NCI-H128 (cell line): ENCODE data around the gene NKD1.

Source experiments
- DNase-seq: peaks from one replicate; lab custom pipeline; 2025; ENCODE audit not compliant: unreplicated experiment; lab: John Stamatoyannopoulos, UW

The NKD1 gene

GRCh38 chr16:50610331-50611262, 62.4 kb downstream of the NKD1 start:
- DNase-seq: no peak

- no peak for DNase-seq
Observed at GRCh38 chr16:50611332-50611934, 63.2 kb downstream of the NKD1 start.

GRCh38 chr16:50611995-50612848, 64.0 kb downstream of the NKD1 start:
- DNase-seq: no peak

- no peak for DNase-seq
Observed at GRCh38 chr16:50612849-50613198, 64.6 kb downstream of the NKD1 start.

- DNase-seq: no peak
Observed at GRCh38 chr16:50613281-50613963, 65.2 kb downstream of the NKD1 start.

DNA sequence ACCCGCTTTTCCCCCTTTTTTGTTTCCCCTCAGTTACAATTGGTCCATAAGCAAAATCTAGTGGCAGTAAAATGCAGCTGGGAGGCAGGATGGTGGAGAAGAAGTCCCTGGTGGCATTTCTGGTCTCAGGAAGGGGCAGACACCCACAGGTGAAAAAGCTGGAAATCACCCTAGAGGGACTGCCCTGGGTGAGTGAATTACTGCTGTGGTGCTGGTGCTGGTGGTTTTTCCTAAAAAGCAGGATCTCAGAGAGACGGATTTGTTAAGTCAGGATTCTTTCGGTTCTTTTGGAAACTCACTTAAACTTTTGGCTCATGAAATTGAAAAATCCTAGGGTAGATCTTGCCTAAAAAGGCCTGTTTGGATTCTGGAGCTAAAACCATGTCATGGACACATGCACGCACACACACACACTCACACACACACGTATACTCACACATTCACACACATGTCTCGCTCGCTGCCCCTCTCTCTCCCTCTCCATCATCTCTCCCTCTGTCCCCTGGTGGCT, 65.8 kb downstream of the NKD1 start:
- no peak for DNase-seq

DNA sequence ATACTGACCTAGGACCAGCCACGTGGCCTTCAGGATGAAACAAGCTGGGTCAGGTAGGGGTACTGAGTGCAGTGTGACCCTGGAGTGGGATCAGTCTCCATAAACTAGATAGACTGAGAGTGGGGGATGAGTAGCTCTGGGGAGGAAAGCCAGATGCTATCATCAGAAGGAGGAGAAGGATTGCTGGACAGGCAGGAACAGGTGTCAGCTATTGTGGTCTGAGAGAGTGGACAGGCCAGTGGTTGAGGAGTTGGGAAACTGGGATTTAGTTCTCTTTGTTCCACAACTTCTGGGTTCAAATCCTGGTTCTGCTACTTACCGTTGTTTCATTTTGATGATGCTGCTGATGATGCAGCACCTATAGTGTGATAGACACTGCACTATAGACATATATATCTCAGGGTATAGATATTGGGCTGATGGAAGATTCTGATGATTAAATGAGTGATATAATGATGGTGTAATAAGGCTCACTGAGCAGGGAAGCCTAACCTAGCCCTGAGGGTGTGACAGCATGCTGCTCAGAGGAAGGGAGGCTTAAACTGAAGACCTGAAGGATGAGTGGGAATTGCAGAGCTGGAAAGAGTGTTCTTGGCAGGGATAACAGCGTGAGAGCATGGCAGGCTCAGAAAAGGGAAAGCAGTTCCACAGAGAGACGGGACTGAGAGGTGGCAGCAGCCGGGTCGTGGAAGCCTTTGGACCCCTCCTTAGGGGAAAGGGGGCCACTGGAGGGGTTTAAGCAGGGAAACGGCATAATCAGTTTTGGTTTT, 66.9 kb downstream of the NKD1 start:
- DNase-seq: no peak

GRCh38 chr16:50615891-50616290, 67.7 kb downstream of the NKD1 start:
- DNase-seq: no peak

GRCh38 chr16:50616386-50616785, 68.2 kb downstream of the NKD1 start:
- no peak for DNase-seq

- no peak for DNase-seq
Observed at GRCh38 chr16:50616883-50617645, 68.9 kb downstream of the NKD1 start.

DNA sequence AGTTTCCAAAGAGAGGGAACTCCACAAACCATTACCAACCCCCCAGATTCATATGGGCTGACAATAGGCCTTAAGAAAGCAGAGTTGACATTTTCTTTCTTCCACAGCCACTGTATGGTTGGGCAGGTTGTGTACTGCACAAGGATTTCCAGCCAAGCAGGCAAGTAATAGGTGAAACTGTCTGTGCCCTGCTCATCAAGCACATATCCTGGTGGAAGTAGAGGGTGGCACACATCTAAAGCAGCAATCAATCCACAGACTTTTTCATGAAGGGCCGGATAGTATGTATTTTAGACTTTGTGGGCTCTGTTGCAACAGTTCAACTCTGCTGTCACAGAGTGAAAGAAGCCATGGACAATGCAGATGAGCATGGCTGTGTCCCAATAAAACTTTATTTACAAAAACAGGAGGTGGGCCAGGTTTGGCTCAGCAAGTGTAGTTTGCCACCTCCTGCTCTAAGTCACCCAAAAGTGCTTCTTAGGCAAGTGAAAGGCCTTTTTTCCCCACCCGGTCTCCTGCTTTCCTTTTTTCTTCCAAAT, 69.5 kb downstream of the NKD1 start:
- no peak for DNase-seq

- DNase-seq: no peak
Observed at GRCh38 chr16:50618238-50618918, 70.2 kb downstream of the NKD1 start.

DNA sequence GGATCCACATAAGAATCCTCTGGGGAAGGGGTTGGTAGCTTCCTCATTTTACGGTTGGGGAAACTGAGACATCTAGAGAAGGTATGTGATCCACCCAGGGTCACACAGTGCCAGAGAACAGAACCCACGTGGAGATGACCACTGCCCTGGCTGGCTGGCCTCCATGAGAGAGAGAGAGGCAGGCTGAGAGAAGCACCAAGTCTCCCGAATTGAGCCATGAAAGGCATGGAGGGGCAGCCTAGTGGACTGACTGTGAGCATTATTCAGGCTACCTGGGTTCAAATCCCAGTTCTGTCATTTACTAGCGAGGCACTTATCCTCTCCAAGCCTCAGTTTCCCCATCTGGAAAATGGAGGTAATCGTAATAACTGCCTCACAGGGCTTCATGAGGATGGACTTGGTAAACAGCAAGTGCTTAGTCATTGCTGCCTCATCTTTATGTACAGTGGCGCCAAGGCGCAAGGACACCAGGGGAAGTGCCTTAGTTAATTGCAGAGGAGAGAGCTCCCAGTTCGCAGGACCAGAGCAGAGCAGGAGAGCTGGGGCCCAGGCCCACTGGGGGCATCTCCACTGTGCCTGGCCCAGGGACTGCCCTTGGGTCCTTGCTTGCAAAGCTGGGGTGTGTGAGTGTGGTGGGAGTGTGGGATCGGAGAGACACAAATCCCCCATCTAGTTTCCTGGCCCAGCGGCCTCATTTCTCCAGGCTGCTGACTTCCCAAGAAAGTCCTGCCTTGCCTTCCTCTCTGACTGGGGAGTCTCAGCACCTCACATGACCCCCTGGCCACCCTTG, 71.7 kb downstream of the NKD1 start:
- no peak for DNase-seq

- DNase-seq: no peak
Observed at GRCh38 chr16:50620646-50621451, 72.7 kb downstream of the NKD1 start.

DNA sequence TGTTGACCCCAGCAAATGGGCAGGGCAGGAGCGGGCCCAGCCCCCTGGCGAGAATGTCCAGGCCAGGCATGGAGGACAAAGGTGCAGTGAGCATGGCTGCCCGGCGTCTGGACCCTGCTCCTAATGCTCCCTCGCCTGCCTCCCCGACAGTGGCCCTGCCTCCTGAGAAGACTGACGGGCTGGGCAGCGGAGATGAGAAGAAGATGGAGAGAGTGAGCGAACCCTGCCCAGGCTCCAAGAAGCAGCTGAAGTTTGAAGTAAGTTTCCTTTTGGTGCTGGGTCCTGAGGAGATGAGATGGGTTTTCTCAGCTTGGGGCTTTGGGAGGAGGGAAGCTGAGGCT, 73.2 kb downstream of the NKD1 start:
- no peak for DNase-seq

DNA sequence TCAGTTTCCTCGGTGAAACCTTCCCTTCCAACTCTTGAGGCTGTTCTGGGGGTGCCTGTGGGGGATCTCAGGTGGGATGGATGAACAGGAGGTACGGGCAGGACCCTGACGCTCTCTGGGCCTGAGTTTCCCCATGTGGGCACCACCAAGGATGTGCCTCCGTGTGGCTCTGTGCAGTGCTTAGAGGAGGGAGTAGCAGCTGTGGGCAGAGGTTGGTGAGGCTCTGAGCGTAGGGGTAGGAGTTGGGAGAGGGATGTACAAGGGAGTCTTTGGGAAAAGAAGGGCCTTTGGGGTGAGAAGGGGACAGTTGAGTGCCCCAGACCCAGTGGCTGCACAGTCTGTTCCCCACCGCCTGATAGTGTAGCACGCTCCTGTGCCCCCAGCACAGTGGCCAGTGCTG, 73.8 kb downstream of the NKD1 start:
- no peak for DNase-seq
